Measurements from ENCODE around the gene DSG1. TPM values are rescaled to one million over a fixed set of nuclear protein-coding genes. Genes with fewer than 3 reads are reported as not detected.

DSG1 gene
- total RNA-seq, 1 donor: not detected

DNA sequence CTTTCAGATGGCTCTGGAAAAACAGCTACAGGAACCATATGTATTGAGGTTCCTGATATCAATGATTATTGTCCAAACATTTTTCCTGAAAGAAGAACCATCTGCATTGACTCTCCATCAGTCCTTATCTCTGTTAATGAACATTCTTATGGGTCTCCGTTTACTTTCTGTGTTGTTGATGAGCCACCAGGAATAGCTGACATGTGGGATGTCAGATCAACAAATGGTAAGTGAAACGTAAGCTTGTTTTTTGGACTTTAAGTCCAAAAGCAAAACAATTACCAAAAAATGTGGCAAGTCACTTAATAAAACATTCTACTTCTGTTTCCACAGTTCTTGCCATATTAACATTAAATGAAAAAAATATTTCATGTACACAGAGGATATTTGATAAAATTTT lies 85.4 kb downstream of the DSG1 start:
- DNase-seq (ENCODE audit: low read depth): no peak
- TF ChIP-seq, protein P1, sequence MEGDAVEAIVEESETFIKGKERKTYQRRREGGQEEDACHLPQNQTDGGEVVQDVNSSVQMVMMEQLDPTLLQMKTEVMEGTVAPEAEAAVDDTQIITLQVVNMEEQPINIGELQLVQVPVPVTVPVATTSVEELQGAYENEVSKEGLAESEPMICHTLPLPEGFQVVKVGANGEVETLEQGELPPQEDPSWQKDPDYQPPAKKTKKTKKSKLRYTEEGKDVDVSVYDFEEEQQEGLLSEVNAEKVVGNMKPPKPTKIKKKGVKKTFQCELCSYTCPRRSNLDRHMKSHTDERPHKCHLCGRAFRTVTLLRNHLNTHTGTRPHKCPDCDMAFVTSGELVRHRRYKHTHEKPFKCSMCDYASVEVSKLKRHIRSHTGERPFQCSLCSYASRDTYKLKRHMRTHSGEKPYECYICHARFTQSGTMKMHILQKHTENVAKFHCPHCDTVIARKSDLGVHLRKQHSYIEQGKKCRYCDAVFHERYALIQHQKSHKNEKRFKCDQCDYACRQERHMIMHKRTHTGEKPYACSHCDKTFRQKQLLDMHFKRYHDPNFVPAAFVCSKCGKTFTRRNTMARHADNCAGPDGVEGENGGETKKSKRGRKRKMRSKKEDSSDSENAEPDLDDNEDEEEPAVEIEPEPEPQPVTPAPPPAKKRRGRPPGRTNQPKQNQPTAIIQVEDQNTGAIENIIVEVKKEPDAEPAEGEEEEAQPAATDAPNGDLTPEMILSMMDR (IDR thresholded peaks at IDR 0.05; ENCODE audit: insufficient read depth, low read length): no peak

More for the DNA sequence above, 85.4 kb downstream of the DSG1 start:
- no peak overlapping the region for H3K4me3 ChIP-seq (ENCODE audit: low read depth, low read length)

Small RNA genes within 50 kb of the gene (small RNA-seq; reads per million reads assigned to genes)
- not detected for gene RF00019
- gene RNU6-167P: not detected

Other genes with a start within 250 kb of the DSG1 start
- gene DSC2, start 215.7 kb upstream of the DSG1 start, total RNA-seq (ENCODE audit: low replicate concordance): 0.82 TPM in 1 of 2 replicates, not detected in the other
- gene DSC1, start 155.3 kb upstream of the DSG1 start, total RNA-seq (ENCODE audit: low replicate concordance): 0.25 TPM in 1 of 2 replicates, not detected in the other
- not detected in 2 replicates for gene DSG4, start 58.6 kb downstream of the DSG1 start, total RNA-seq (ENCODE audit: low replicate concordance)
- 0.16 TPM in 1 of 2 replicates, not detected in the other for gene DSG3, start 129.6 kb downstream of the DSG1 start, total RNA-seq (ENCODE audit: low replicate concordance)
- 4.2 and 5.6 TPM in 2 replicates for gene DSG2, start 180.0 kb downstream of the DSG1 start, total RNA-seq (ENCODE audit: low replicate concordance)